GM13977 (cell line): ENCODE results near the gene SPRED2.

Experiments used
- DNase-seq: peaks from one replicate; pipeline ENCODE4 v3.0.0; 2012; ENCODE audit warnings: low spot score
- CTCF ChIP-seq: IDR thresholded peaks from 2 replicates; pipeline ENCODE4 v1.5.1; 2012; ENCODE audit warnings: mild to moderate bottlenecking, control low read depth; ENCODE audit not compliant: insufficient read depth; ENCODE audit errors: extremely low read depth, missing control alignments
- in situ Hi-C: fragments of 300-500 bp; cut with MboI; formaldehyde crosslinking; loops from one replicate; pipeline ENCODE4 v1.12.0; 2022; ENCODE audit warnings: low sequenced_read_pairs, low pct_unique_long_range_greater_than_20kb, mixed read lengths, inconsistent platforms; ENCODE audit not compliant: unreplicated experiment

The SPRED2 gene

DNA sequence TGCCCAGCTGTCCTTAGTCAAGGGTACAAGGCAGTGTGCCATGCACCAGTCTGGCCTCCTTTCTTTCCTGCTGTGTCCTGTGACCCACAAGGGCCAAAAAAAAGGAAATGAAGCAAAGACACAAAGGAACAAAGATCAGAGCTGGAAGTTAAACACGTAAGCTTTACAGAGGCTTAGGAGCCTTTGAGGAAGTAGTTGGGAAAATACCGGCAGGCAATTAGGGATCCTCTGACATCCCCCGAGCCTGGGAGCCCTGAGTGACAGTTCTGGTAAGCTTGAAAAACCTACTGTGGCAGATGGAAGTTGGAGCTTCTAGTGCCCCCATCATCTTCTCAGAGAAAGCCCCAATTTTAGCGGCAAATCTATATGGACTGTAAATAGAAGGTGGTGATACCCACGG is 78.5 kb downstream of the SPRED2 start:
- no peak for TF ChIP-seq CTCF
- in situ Hi-C loops = no loop called here
- no peak for DNase-seq

GRCh38 chr2:65353046-65353445 is 79.4 kb downstream of the SPRED2 start:
- in situ Hi-C loops = no loop called here
- TF ChIP-seq CTCF = peak; percentile 31
- DNase-seq = no peak

DNA sequence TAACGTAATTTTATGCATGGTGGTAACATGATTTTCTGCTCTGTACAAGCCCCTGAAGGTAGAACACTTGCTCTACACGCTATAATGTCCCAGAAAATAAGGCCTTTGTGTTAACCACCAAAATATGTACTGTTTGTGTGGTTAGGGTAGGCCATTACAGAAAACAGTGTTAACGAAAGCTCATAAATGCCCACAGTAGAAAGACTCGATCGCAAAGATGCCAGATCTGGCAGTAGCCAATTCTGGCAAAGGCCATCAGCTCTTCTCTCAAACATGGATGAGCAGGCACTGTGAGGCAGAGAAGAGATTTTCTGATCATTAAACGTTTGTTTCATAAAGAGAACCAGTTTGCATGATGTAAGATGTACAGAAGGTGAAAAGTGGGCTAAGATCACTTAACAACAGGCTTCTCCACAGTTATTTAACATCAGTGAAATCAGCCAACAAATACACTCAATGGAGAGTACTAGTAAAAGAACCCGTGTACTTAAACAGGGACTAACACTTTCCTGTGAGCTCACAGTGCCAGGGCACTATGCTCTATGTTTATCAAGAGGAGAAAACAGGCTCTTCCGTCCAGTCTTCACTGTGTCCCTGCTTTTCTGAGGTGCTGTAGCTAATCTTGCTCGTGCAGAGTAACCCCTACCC is 80.3 kb downstream of the SPRED2 start:
- TF ChIP-seq CTCF = no peak
- in situ Hi-C loops = no loop called here
- no peak for DNase-seq

GRCh38 chr2:65351234-65351947 is 81.0 kb downstream of the SPRED2 start:
- no peak for DNase-seq
- TF ChIP-seq CTCF = no peak
- in situ Hi-C loops = no loop called here

GRCh38 chr2:65350651-65351056 is 81.7 kb downstream of the SPRED2 start:
- peak; percentile 49 for DNase-seq
- in situ Hi-C loops = no loop called here

GRCh38 chr2:65349863-65350262 is 82.5 kb downstream of the SPRED2 start:
- TF ChIP-seq CTCF = no peak
- no peak for DNase-seq
- in situ Hi-C loops = no loop called here

More at GRCh38 chr2:65350651-65351056, 81.7 kb downstream of the SPRED2 start:
- TF ChIP-seq CTCF = peak; percentile 37

DNA sequence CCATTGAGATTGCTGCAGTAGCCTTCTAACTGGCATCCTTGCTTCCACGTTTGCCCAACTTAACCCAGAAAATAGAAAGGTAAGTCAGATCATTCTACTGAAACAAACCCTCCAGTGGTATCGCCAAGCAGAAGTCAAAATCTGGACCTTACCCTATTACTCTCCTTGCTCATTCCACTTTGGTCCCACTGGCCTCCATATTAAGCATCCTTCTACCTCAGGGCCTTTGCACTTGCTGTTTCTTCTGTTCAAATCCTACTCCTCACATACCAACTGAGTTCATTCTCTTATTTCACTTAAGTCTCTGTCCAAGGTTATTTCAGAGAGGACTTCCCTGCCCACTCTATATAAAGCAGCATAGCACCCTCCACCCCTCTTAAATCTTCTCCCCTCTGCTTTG is 84.5 kb downstream of the SPRED2 start:
- in situ Hi-C loops = no loop called here
- no peak for DNase-seq
- TF ChIP-seq CTCF = no peak
